Measurements from ENCODE around the gene BCL3.
A peak's percentile ranks its signal among the peaks of the same experiment; 100 is the strongest.
"Not testable (repeated sequence)": the region's sequence is repeated elsewhere in the genome, so short reads cannot be mapped to it uniquely, and the experiment has no call there.

BCL3 gene, protein sequence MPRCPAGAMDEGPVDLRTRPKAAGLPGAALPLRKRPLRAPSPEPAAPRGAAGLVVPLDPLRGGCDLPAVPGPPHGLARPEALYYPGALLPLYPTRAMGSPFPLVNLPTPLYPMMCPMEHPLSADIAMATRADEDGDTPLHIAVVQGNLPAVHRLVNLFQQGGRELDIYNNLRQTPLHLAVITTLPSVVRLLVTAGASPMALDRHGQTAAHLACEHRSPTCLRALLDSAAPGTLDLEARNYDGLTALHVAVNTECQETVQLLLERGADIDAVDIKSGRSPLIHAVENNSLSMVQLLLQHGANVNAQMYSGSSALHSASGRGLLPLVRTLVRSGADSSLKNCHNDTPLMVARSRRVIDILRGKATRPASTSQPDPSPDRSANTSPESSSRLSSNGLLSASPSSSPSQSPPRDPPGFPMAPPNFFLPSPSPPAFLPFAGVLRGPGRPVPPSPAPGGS

GRCh38 chr19:44748426-44749254 is at the start of gene BCL3:
Gene BCL3 (plus strand): TSS chr19:44748708. CDS start chr19:44748791, 83 bp downstream.
- DNase-seq (ENCODE audit: low spot score), result no peak

- DNase-seq (ENCODE audit: low spot score), result no peak
These were observed 48.0 kb upstream of the BCL3 start for GRCh38 chr19:44700547-44700946.

- no peak for DNase-seq (ENCODE audit: low spot score)
These were observed 47.3 kb upstream of the BCL3 start for GRCh38 chr19:44701228-44701627.

DNA sequence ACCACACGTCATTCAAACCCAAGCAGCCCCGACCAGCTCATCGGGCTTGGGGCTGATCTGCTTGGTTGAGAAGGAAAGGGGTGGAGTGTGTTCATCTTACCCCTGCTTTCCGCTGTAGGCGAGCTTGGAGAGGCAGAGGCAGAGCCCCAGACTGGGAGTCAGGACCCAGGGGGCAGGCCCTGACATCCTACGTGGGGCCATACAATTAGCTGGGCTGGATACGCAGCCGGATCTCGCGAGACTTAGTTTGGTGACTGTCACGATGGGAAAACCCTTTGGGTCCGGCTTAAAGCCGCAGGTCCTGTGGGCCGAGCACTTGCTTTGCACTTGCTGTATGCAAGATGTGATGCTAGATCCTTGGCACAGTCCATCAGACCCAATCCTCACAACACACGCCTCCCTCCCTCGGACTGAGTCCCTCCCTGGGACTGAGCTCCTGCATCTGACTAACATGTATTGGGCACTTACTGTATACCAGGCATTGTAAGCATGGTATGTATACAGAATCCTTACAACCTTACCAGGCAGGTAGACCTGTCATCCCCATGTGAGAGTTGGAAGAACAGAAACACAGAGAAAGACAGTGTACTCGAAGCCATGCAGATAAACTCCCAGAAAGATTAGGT is 45.8 kb upstream of the BCL3 start:
- no peak for DNase-seq (ENCODE audit: low spot score)

- no peak for DNase-seq (ENCODE audit: low spot score)
These were observed 45.0 kb upstream of the BCL3 start for GRCh38 chr19:44703336-44704078.

DNA sequence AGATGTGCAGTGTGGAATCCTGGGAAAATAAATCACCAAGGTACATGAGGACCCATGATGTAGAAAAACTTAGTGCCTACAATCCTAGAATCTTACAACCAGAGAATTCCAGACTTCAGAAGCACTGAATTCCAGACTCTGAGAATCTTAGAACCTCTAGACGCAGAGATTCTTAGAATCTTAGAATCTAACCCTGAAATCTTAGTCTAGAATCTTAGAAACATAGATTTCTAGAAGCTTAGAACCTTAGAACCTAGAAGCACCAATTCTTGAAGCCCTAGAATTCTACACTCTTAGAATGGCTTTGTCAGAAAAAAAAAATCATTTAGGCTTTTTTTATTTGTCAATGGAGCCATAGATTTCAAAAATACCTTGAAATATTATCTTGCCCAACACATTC is 43.5 kb upstream of the BCL3 start:
- DNase-seq (ENCODE audit: low spot score), result no peak

DNA sequence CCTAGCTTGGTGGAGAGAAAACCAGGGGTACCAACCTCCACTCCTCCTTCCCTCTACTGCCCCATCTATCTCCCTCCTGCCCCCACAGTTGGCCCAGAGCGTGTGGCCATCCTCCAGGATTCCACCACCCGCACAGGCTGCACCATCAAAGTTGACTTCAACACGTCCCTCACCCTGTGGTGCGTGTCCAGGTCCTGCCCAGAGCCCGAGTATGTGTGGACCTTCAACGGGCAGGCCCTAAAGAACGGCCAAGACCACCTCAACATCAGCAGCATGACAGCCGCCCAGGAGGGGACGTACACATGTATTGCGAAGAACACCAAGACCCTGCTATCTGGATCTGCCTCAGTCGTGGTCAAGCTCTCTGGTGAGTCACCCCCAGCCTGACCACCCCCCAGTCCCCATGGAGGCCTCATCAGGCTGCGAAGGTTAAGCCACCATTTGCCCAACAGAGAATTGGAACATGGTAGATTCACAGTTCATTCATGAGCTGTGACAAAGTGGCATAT is 43.0 kb upstream of the BCL3 start:
- no peak for DNase-seq (ENCODE audit: low spot score)

DNA sequence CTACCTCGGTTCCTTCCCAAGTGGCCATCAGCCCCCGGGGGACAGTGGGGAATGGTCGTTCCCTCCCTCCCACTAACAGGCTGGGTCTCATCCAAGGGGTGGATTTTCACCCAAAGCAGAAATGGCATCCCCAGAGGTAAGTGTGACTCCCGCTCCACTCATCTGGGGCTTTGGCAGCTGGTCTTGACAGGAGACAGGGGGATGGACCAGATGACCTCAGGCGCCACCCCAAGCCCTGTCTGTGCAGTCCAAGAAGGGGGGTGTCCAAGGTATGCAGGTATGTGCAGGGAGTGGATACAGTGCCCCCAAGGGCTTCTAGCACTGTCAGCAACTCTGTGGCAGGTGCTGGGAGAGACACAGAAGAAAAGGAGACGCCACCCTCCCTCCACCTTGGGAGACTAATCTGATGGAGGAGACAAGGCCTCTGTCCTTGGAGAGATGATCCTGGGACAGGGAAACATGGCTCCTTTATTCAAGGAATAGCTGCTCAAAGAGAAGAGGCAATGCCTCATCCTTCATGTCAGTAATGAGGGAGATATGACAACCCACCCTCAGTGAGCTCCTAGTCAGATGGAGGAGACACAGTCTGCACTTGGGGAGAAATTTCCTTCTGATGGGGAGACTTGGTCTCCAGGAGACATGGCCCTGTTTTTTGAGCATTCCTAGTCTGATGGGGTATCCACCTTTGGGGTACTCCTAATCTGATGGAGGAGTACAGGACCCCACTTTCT is 41.8 kb upstream of the BCL3 start:
- no peak for DNase-seq (ENCODE audit: low spot score)

GRCh38 chr19:44707794-44708193 is 40.7 kb upstream of the BCL3 start:
- DNase-seq (ENCODE audit: low spot score), result no peak

DNA sequence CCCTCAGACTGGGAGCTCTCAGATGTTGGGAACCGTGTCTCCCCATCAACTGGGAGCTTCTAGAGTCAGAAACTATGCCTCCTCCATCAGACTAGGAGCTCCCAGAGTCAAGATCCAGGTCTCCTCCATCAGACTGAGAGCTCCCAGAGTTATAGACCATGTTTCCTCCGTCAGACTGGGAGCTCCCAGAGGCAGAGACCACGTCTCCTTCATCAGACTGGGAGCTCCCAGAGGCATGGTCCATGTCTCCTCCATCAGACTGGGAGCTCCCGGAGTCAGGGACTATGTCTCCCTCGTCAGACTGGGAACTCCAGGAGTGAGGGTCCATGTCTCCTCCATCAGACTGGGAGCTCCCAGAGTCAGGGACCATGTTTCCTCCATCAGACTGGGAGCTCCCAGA is 39.6 kb upstream of the BCL3 start:
- no peak for DNase-seq (ENCODE audit: low spot score)

GRCh38 chr19:44709434-44710266 is 38.9 kb upstream of the BCL3 start:
- DNase-seq (ENCODE audit: low spot score), result not testable (repeated sequence)

- no peak for DNase-seq (ENCODE audit: low spot score)
These were observed 38.0 kb upstream of the BCL3 start for GRCh38 chr19:44710483-44710882.

GRCh38 chr19:44712864-44713515 is 35.5 kb upstream of the BCL3 start:
- no peak for DNase-seq (ENCODE audit: low spot score)

DNA sequence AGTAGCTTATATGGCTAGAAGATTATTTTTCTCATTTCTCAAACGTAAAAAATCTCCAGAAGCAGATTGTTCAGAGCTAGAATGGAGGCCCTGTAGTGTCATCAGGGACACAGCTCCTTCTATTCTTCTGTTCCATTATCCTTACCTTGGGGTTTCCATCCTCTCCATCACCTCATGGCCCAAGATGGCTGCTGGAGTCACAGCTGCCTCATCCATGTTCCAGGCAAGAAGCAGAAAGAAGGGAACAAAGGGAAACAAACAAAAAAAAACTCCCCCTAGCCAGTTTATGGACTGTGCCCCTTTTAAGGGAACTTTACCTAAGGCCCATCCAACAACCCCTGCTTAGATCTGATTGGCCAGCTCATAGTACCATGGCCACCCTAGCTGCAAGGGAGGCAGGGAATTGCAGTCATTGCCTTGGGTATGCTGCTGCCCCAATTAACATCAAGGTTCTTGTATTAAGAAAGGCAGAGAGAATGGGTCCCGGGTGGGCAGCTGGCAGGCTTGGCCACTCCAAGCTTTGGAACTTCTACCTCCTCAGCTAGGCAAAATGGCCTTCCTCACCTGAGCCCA is 33.8 kb upstream of the BCL3 start:
- no peak for DNase-seq (ENCODE audit: low spot score)

DNA sequence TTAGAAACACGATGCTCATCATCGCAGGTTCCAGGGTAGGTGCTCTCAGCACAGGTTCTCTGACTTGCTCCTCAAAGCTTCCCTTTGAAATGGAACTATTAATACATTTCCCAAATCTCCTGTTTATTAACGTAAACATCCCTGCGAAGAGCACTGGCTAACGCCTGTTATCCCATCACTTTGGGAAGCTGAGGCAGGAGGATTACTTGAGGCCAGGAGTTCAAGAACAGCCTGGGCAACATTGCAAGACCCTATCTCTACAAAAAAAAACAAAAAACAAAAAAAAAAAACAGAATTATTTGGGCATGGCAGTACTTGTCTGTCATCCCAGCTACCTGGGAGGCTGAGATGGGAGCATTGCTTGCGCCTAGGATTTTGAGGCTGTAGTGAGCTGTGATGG is 30.9 kb upstream of the BCL3 start:
- no peak for DNase-seq (ENCODE audit: low spot score)

DNA sequence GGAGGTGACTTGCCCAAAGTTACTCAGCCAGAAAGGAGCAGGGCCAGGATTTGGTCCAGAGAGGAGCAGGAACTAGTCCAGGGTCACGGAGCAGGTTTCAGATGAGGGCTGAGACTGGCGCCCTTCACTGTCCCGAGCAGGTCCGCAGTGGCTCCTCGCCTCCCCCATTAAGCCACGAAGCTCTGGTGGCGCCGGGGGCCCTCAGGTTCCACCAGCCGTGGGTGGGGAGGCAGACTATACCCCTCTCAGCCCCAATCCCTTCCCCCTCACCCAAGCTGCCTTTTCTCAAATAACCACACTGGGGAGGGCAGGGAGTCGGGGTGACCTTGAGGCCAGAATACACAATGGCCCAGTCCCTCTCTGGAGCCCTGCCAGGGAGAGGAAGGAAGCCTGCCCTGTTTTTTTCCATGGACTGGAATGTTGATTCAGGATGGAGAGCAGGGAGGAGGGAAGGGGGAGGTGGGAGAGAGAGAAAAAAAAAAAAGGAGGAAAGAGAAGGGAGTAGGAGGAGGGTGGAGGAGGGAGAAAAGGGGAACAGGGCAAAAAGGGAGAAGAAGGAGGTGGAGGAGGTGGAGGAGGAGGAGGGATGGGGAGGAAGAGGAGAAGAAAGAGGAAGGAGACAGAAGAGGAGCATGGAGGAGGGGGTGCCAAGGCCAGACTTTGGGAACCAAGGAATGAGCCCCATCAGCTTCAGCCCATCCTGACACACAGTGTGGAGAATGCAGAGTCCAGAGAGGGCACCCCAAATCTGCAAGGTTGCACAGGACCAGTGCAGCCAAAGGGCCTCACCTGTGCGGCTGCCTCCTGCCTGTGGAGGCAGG is 29.9 kb upstream of the BCL3 start:
- DNase-seq (ENCODE audit: low spot score), result peak; percentile 42

DNA sequence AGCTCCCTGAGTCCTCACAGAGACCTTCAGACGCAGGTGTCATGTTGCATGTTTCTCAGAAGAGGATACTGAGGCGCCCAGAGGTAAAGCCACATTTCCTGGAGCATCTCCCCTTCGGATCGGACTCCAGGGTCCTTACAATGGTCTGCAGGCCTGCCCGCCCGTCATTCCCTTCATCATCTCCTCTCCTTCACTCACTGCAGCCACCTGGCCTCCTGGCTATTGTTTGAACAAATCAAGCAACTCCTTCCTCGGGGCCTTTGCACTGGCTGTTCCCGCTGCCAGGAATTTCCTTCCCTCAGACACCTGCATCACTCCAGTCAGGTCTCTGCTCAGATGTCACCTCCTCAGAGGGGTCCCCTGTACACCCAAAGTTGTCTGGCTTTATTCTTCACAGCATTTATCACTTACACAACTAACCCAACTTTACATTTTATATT is 29.2 kb upstream of the BCL3 start:
- DNase-seq (ENCODE audit: low spot score), result no peak

DNA sequence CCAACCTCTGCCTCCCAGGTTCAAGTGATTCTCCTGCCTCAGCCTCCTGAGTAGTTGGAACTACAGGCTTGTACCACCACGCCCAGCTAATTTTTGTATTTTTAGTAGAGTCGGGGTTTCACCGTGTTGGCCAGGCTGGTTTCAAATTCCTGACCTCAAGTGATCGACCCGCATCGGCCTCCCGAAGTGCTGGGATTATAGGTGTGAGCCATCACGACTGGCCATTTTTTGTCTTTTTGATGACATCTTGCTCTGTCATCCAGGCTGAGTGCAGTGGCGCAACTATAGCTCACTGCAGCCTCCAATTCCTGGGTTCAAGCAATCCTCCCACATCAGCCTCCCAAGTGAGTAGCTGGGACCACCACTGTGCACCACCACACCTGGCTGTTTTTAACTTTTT is 28.1 kb upstream of the BCL3 start:
- not testable (repeated sequence) for DNase-seq (ENCODE audit: low spot score)
